IMR-90 (cell line): ENCODE data around the gene NTRK2. TPM values are rescaled to one million over a fixed set of nuclear protein-coding genes. Genes with fewer than 3 reads are reported as not detected.

ENCODE experiments used
- ATAC-seq: fragments of 200-7000 bp; cut with Tn5 transposase; 2 replicates; pipeline ENCODE4 v1.9.1; 2020; ENCODE audit warnings: low read depth, mild to moderate bottlenecking, moderate library complexity
- BruUV-seq: library from RNA; stranded (reverse); fragments of 400-500 nt; replicated peaks from 2 replicates; lab custom pipeline; 2021; lab: Mats Ljungman, UMichigan
- CTCF ChIA-PET: fragments of 300-600 bp; formaldehyde crosslinking; extraction: SDS; loops from one replicate; lab custom pipeline; 2021; ENCODE audit warnings: antibody characterized with exemption; lab: Yijun Ruan, JAX
- POLR2A ChIA-PET: fragments of 300-600 bp; sonication (Branson Sonifier 250); formaldehyde crosslinking; loops from one replicate; lab custom pipeline; 2022; ENCODE audit warnings: antibody characterized with exemption; ENCODE audit not compliant: unreplicated experiment; lab: Charles Lee
- DNase-seq: peaks from one replicate; pipeline ENCODE4 v3.0.0; 2013
- H2AFZ ChIP-seq: replicated peaks from 2 replicates; pipeline ENCODE3; 2013; ENCODE audit warnings: low read length, mild to moderate bottlenecking; ENCODE audit not compliant: poor library complexity
- H2AK5ac ChIP-seq: 2 replicates; pipeline ENCODE4 v1.6.1; 2013; ENCODE audit warnings: low read depth, low read length, inconsistent platforms
- H2AK9ac ChIP-seq: replicated peaks from 2 replicates; pipeline ENCODE3; 2013; ENCODE audit warnings: mild to moderate bottlenecking, low read depth, low read length, moderate library complexity; ENCODE audit not compliant: poor library complexity
- H2BK120ac ChIP-seq: 2 replicates; pipeline ENCODE4 v1.6.1; 2013; ENCODE audit warnings: low read depth, low read length, inconsistent platforms
- H2BK15ac ChIP-seq: 3 replicates; pipeline ENCODE4 v1.6.1; 2013; ENCODE audit warnings: low read depth, low read length, inconsistent platforms
- H2BK20ac ChIP-seq: 2 replicates; pipeline ENCODE4 v1.6.1; 2013; ENCODE audit warnings: low read depth, mild to moderate bottlenecking, inconsistent platforms, low read length, moderate library complexity
- H2BK5ac ChIP-seq: 2 replicates; pipeline ENCODE4 v1.6.1; 2013; ENCODE audit warnings: mild to moderate bottlenecking, low read depth, low read length, inconsistent platforms; ENCODE audit not compliant: poor library complexity, severe bottlenecking
- H3K14ac ChIP-seq: replicated peaks from 2 replicates; pipeline ENCODE4 v1.6.1; 2013; ENCODE audit warnings: low read depth, low read length, inconsistent platforms
- H3K18ac ChIP-seq: 2 replicates; pipeline ENCODE4 v1.6.1; 2013; ENCODE audit warnings: low read depth, low read length, control low read depth
- H3K23ac ChIP-seq: 2 replicates; pipeline ENCODE4 v1.6.1; 2013; ENCODE audit warnings: low read depth, low read length, inconsistent platforms
- H3K27ac ChIP-seq: 2 replicates; pipeline ENCODE4 v1.5.1; 2013; ENCODE audit warnings: mild to moderate bottlenecking, control low read depth, low read length; ENCODE audit not compliant: insufficient read depth
- H3K27me3 ChIP-seq: 2 replicates; pipeline ENCODE4 v1.6.1; 2013; ENCODE audit warnings: low read length; ENCODE audit not compliant: control insufficient read depth, insufficient read depth
- H3K36me3 ChIP-seq: 2 replicates; pipeline ENCODE4 v1.6.1; 2013; ENCODE audit warnings: low read length, mixed read lengths; ENCODE audit not compliant: control insufficient read depth, insufficient read depth
- H3K4ac ChIP-seq: 2 replicates; pipeline ENCODE4 v1.6.1; 2013; ENCODE audit warnings: low read depth, low read length, inconsistent platforms
- H3K4me1 ChIP-seq: 2 replicates; pipeline ENCODE4 v1.6.1; 2013; ENCODE audit warnings: low read length, mixed read lengths; ENCODE audit not compliant: control insufficient read depth, insufficient read depth
- H3K4me2 ChIP-seq: 2 replicates; pipeline ENCODE4 v1.6.1; 2013; ENCODE audit warnings: low read depth, mild to moderate bottlenecking, control low read depth, low read length, moderate library complexity
- H3K4me3 ChIP-seq: 2 replicates; pipeline ENCODE4 v1.5.1; 2013; ENCODE audit warnings: low read depth, mild to moderate bottlenecking, control low read depth, low read length, moderate library complexity; ENCODE audit not compliant: insufficient read depth
- H3K56ac ChIP-seq: 2 replicates; pipeline ENCODE4 v1.6.1; 2013; ENCODE audit warnings: low read length, inconsistent platforms; ENCODE audit not compliant: insufficient read depth; ENCODE audit errors: extremely low read depth
- H3K79me1 ChIP-seq, 2 experiments: 2 replicates each; pipeline ENCODE4 v1.6.1; 2013; ENCODE audit warnings: low read length in 2 of 2, inconsistent platforms in 1 of 2, low read depth in 1 of 2
- H3K9ac ChIP-seq: 2 replicates; pipeline ENCODE4 v1.6.1; 2013; ENCODE audit warnings: low read depth, low read length, control low read depth
- H3K9me1 ChIP-seq: 2 replicates; pipeline ENCODE4 v1.6.1; 2013; ENCODE audit warnings: low read length, inconsistent platforms; ENCODE audit not compliant: insufficient read depth
- H3K9me3 ChIP-seq: 2 replicates; pipeline ENCODE4 v1.6.1; 2013; ENCODE audit warnings: low read length; ENCODE audit not compliant: control insufficient read depth, insufficient read depth
- H4K20me1 ChIP-seq: 2 replicates; pipeline ENCODE4 v1.6.1; 2013; ENCODE audit warnings: low read length, inconsistent platforms; ENCODE audit not compliant: insufficient read depth
- H4K5ac ChIP-seq: 2 replicates; pipeline ENCODE4 v1.6.1; 2013; ENCODE audit warnings: mild to moderate bottlenecking, low read depth, low read length, control low read depth
- H4K8ac ChIP-seq, 2 experiments: 2 replicates each; pipeline ENCODE4 v1.6.1; 2013; ENCODE audit warnings: low read depth in 2 of 2, low read length in 2 of 2, control low read depth in 1 of 2, inconsistent platforms in 1 of 2
- H4K91ac ChIP-seq: 2 replicates; pipeline ENCODE4 v1.6.1; 2013; ENCODE audit warnings: low read depth, low read length, inconsistent platforms; ENCODE audit not compliant: insufficient read depth
- MXI1 ChIP-seq: IDR thresholded peaks from 2 replicates; pipeline ENCODE4 v1.6.1; 2012; ENCODE audit warnings: low read depth, mild to moderate bottlenecking, low read length, moderate library complexity, borderline replicate concordance
- WGBS, 2 experiments: methylation state at CpG; one replicate each; pipeline versions ENCODE4 v1.1.5 to v1.1.7; 2013; ENCODE audit warnings: missing lambda C conversion rate in 2 of 2; ENCODE audit not compliant: insufficient read length in 1 of 2; ENCODE audit errors: extremely low coverage in 2 of 2; 5-methylcytosine and 5-hydroxymethylcytosine counted together
- dilution Hi-C: fragments of 300-500 bp; cut with HindIII; formaldehyde crosslinking; loops from one replicate; pipeline ENCODE4 v1.14.3; 2018; ENCODE audit warnings: low sequenced_read_pairs; ENCODE audit not compliant: unreplicated experiment
- in situ Hi-C: fragments of 300-500 bp; cut with MboI; formaldehyde crosslinking; loops from 3 replicates; pipeline ENCODE4 v1.14.3; 2019; ENCODE audit warnings: low sequenced_read_pairs, inconsistent platforms, mixed read lengths
- intact Hi-C: fragments of 100-400 bp; cut with micrococcal nuclease; formaldehyde crosslinking; loops from 2 replicates; pipeline ENCODE4 v1.10.0; 2022
- polyA plus RNA-seq, 3 experiments: library from polyadenylated mRNA; depleted of rRNA; stranded (reverse); fragments of >200 nt; gene quantifications; 2 replicates each; pipeline ENCODE4 v1.2.3, GENCODE V29; 2012; ENCODE audit warnings: low replicate concordance in 1 of 3
- total RNA-seq: library from RNA; depleted of rRNA; stranded (reverse); fragments of >200 nt; gene quantifications from 2 replicates; pipeline ENCODE4 v1.2.3, GENCODE V29; 2012

Gene NTRK2
- total and polyA plus RNA-seq, 2 of the 4 experiments (the other 2 are of a cell fraction) = under 0.01 to 0.02 TPM

DNA sequence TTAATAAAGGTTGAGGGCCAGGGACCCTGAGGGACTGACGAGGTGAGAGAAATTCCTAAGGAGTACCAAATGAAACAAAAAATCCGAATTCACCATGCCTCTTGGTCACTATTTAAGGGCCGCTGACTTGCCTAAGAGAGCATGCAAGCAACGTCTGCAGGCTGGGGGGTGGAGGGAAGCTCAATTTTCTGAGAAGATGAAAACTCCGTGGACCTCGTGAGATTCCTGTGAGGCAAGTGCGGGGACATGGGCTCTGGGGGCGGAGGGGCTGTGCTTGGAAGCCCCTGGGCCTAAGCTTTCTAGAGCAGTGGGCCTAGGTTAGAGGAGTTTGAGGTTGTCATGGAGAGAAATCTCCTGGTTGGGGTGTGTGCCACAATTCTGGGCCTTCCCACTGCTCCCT lies 27.5 kb downstream of the NTRK2 start:
- ChIA-PET CTCF (interaction anchor here (1.1 kb wide), 1 partner anchor 20 kb away, joined by 3 read pairs; no protein-coding TSS in a partner anchor), POLR2A (no interaction called here)
- no peak overlapping the region for H4K91ac ChIP-seq
- H2AK9ac ChIP-seq = no peak overlapping the region
- no peak for TF ChIP-seq MXI1
- no peak overlapping the region for H3K56ac ChIP-seq
- no peak overlapping the region for H2BK5ac ChIP-seq
- H4K5ac ChIP-seq = no peak overlapping the region
- no peak overlapping the region for H3K27ac ChIP-seq
- DNase-seq (no peak), ATAC-seq (no peak)
- no peak overlapping the region for H3K9ac ChIP-seq
- no TSS peak for BruUV-seq
- H2BK15ac ChIP-seq = no peak overlapping the region
- H3K79me1 ChIP-seq = no peaks in the 10 kb centered on the region
- no peak overlapping the region for H3K4me2 ChIP-seq
- H4K8ac ChIP-seq = no peak overlapping the region
- no peak overlapping the region for H3K14ac ChIP-seq
- no peak overlapping the region for H3K4ac ChIP-seq
- dilution Hi-C loops = no loop called here
- H3K4me3 ChIP-seq = no peak overlapping the region
- no peak overlapping the region for H3K18ac ChIP-seq
- H2BK120ac ChIP-seq = no peak overlapping the region
- H2AFZ ChIP-seq = no peak overlapping the region
- H3K23ac ChIP-seq = no peak overlapping the region
- no peak overlapping the region for H2AK5ac ChIP-seq
- no peaks in the 10 kb centered on the region for H3K9me1 ChIP-seq
- no peaks in the 10 kb centered on the region for H3K36me3 ChIP-seq
- H4K20me1 ChIP-seq = no peaks in the 10 kb centered on the region
- intact Hi-C loops = no loop called here
- H2BK20ac ChIP-seq = no peak overlapping the region
- no peaks in the 10 kb centered on the region for H3K27me3 ChIP-seq
- 51% methylated on average over 3 of the region's 8 CpGs; no CpG with 5 or more reads in 1 of the 2 experiments for WGBS, 2 experiments
- peaks cover 4% of the 10 kb centered on the region; the same call in 1 of the 2 replicates for H3K9me3 ChIP-seq
- in situ Hi-C loops = no loop called here
- no peaks in the 10 kb centered on the region for H3K4me1 ChIP-seq
